PC-3 (cell line): Measurements from ENCODE around the gene PNLDC1. TPM values are rescaled to one million over a fixed set of nuclear protein-coding genes. Genes with fewer than 3 reads are reported as not detected.
"Not testable (repeated sequence)": the region's sequence is repeated elsewhere in the genome, so short reads cannot be mapped to it uniquely, and the experiment has no call there.

ENCODE experiments used
- ATAC-seq: fragments of 200-7000 bp; cut with Tn5 transposase; 2 replicates; pipeline ENCODE4 v1.9.1; 2020; ENCODE audit warnings: mild to moderate bottlenecking, moderate library complexity
- BruUV-seq: library from RNA; stranded (reverse); fragments of 400-500 nt; replicated peaks from 2 replicates; lab custom pipeline; 2021; lab: Mats Ljungman, UMichigan
- CTCF ChIA-PET: fragments of 300-600 bp; sonication (Branson Sonifier 250); formaldehyde crosslinking; loops from one replicate; lab custom pipeline; 2022; ENCODE audit warnings: antibody characterized with exemption; lab: Charles Lee
- POLR2A ChIA-PET: fragments of 300-600 bp; sonication (Branson Sonifier 250); formaldehyde crosslinking; loops from one replicate; lab custom pipeline; 2022; ENCODE audit warnings: antibody characterized with exemption; ENCODE audit not compliant: unreplicated experiment; lab: Charles Lee
- DNase-seq: peaks from one replicate; pipeline ENCODE4 v3.0.0-alpha.2; 2015
- H2AFZ ChIP-seq: fragments of 300-600 bp; sonication (generic); 2 replicates; pipeline ENCODE4 v1.6.0; 2016; ENCODE audit warnings: antibody characterized with exemption, low read length
- H3F3A ChIP-seq: fragments of 300-600 bp; sonication (generic); one replicate; pipeline ENCODE4 v1.6.0; 2017; ENCODE audit warnings: antibody characterized with exemption, low read length, control low read depth, mild to moderate bottlenecking; ENCODE audit not compliant: unreplicated experiment
- H3K27ac ChIP-seq: fragments of 300-600 bp; sonication (generic); 2 replicates; pipeline ENCODE4 v1.5.1; 2016; ENCODE audit warnings: mild to moderate bottlenecking, low read length
- H3K27me3 ChIP-seq: fragments of 300-600 bp; sonication (generic); 2 replicates; pipeline ENCODE4 v1.6.1; 2016; ENCODE audit warnings: low read length, mixed read lengths
- H3K36me3 ChIP-seq: fragments of 300-600 bp; sonication (generic); 2 replicates; pipeline ENCODE4 v1.6.1; 2016; ENCODE audit warnings: low read depth, mixed run types, low read length, mixed read lengths
- H3K4me1 ChIP-seq: fragments of 300-600 bp; sonication (generic); 2 replicates; pipeline ENCODE4 v1.5.1; 2016; ENCODE audit warnings: low read length; ENCODE audit not compliant: insufficient read depth
- H3K4me2 ChIP-seq: fragments of 300-600 bp; sonication (generic); 2 replicates; pipeline ENCODE4 v1.6.0; 2016; ENCODE audit warnings: low read length
- H3K4me3 ChIP-seq: fragments of 300-600 bp; sonication (generic); 2 replicates; pipeline ENCODE4 v1.5.1; 2016; ENCODE audit warnings: mild to moderate bottlenecking, low read length, mixed read lengths
- H3K79me2 ChIP-seq: fragments of 300-600 bp; sonication (generic); 2 replicates; pipeline ENCODE4 v1.6.1; 2017; ENCODE audit warnings: low read length, mixed read lengths
- H3K9ac ChIP-seq: fragments of 300-600 bp; sonication (generic); 2 replicates; pipeline ENCODE4 v1.6.0; 2016; ENCODE audit warnings: mild to moderate bottlenecking, low read length
- H3K9me2 ChIP-seq: fragments of 300-600 bp; sonication (generic); replicated peaks from 2 replicates; pipeline ENCODE4 v1.6.1; 2016; ENCODE audit warnings: mixed run types, low read length, mixed read lengths
- H3K9me3 ChIP-seq: fragments of 300-600 bp; sonication (generic); 2 replicates; pipeline ENCODE4 v1.6.1; 2016; ENCODE audit warnings: low read length, mixed read lengths
- H4K20me1 ChIP-seq: fragments of 300-600 bp; sonication (generic); 2 replicates; pipeline ENCODE4 v1.6.1; 2016; ENCODE audit warnings: low read length, mixed read lengths
- EZH2 ChIP-seq: fragments of 300-600 bp; sonication (generic); IDR thresholded peaks from one replicate; pipeline ENCODE4 v1.6.1; 2017; ENCODE audit warnings: antibody characterized with exemption, mild to moderate bottlenecking, low read length; ENCODE audit not compliant: unreplicated experiment
- EZH2phosphoT487 ChIP-seq: fragments of 300-600 bp; sonication (generic); IDR thresholded peaks from 2 replicates; pipeline ENCODE4 v1.6.1; 2018; ENCODE audit warnings: mild to moderate bottlenecking, antibody characterized with exemption, low read length, borderline replicate concordance
- intact Hi-C: fragments of 100-400 bp; cut with micrococcal nuclease; formaldehyde crosslinking; loops from 2 replicates; pipeline ENCODE4 v1.9.0; 2023
- total RNA-seq: library from RNA; depleted of rRNA; stranded (reverse); fragments of >200 nt; gene quantifications from 2 replicates; pipeline ENCODE4 v1.2.3, GENCODE V29; 2014
- TF ChIP-seq, protein P1 (sequence below): fragments of 300-600 bp; sonication (generic); conservative IDR thresholded peaks from 2 replicates; pipeline ENCODE4 v1.5.1; 2017; ENCODE audit warnings: antibody characterized with exemption, low read depth, mild to moderate bottlenecking, low read length

Gene PNLDC1
- total RNA-seq, 1 experiment from 2014 or later = not detected

GRCh38 chr6:159790149-159790955 lies 9.7 kb upstream of the PNLDC1 start, which contains the start of gene MRPL18:
Gene MRPL18 (plus strand): TSS chr6:159790467. CDS start chr6:159790588, 121 bp downstream.
- H3K9me3 ChIP-seq = no peaks in the 10 kb centered on the region
- peaks cover 83% of the 10 kb centered on the region for H3K79me2 ChIP-seq
- CTCF ChIA-PET = interaction anchor here (0.5 to 1.3 kb wide), 2 partner anchors 43 to 99 kb away, joined by 4 to 5 read pairs; no protein-coding TSS in a partner anchor
- H3K9ac ChIP-seq = peak within 1 kb of the TSS; percentile 97
- no peaks in the 10 kb centered on the region for H3F3A ChIP-seq
- no peaks in the 10 kb centered on the region for H3K27me3 ChIP-seq
- peak; percentile 88 for ATAC-seq
- peaks cover 30% of the 10 kb centered on the region; the same call in 1 of the 2 replicates for H3K4me1 ChIP-seq
- peak within 1 kb of the TSS; percentile 82 for H3K27ac ChIP-seq
- H3K4me2 ChIP-seq = peak within 1 kb of the TSS; percentile 98
- peak; percentile 90 for DNase-seq
- peak within 1 kb of the TSS; percentile 98 for H3K4me3 ChIP-seq
- TF ChIP-seq EZH2phosphoT487 (no peak), EZH2 (no peak)
- TSS peak; percentile 62 for BruUV-seq
- H3K9me2 ChIP-seq = no peaks in the 10 kb centered on the region
- H2AFZ ChIP-seq = peak within 1 kb of the TSS; percentile 87
- peaks cover 34% of the 10 kb centered on the region for H4K20me1 ChIP-seq
- POLR2A ChIA-PET = interaction anchor here (0.5 to 0.9 kb wide), 4 partner anchors 34 to 1053 kb away, joined by 3 to 9 read pairs (median 5); partner anchors contain the start of gene WTAP
- intact Hi-C loops = no loop called here
- H3K36me3 ChIP-seq = peaks cover 41% of the 10 kb centered on the region

DNA sequence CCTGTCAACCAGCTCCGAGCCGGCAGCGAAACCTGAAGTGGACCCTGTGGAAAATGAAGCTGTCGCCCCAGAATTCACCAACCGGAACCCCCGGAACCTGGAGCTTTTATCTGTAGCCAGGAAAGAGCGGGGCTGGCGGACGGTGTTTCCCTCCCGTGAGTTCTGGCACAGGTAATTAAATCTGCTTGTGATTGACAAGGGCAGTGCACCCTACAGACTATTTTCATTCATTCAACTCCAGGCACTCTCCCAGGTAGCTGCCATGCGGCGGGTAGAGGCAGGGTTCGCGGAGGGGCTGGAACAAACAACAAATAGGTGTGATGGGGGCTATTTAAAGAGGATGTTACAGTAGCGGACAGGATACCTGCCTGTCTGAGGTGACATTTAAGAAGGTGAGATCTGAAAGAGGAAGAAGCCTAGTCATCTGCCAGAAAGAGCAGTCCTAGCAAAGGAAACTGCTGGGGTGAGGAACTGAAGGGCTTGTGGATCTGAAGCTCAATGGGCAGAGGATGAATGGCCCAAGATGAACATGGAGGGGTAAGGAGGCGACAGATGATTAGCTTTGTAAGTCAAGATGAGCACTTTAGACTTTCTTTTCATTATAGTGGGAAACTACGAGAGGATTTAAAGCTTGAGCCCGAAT lies 9.0 kb upstream of the PNLDC1 start:
- DNase-seq (no peak), ATAC-seq (no peak)
- Histone ChIP-seq H3K4me3 (peak overlapping the region; percentile 98), H3K9ac (peak overlapping the region; percentile 97), H3K27ac (peak overlapping the region; percentile 54), H3K4me1 (peaks cover 26% of the 10 kb centered on the region; the same call in 1 of the 2 replicates), H3K9me3 (no peaks in the 10 kb centered on the region), H2AFZ (peak overlapping the region; percentile 73), H3F3A (no peaks in the 10 kb centered on the region), H4K20me1 (peaks cover 27% of the 10 kb centered on the region), H3K79me2 (peaks cover 75% of the 10 kb centered on the region), H3K36me3 (peaks cover 34% of the 10 kb centered on the region), H3K27me3 (no peaks in the 10 kb centered on the region), H3K4me2 (peak overlapping the region; percentile 90), H3K9me2 (no peaks in the 10 kb centered on the region)
- TF ChIP-seq EZH2 = no peak
- TF ChIP-seq, protein P1, sequence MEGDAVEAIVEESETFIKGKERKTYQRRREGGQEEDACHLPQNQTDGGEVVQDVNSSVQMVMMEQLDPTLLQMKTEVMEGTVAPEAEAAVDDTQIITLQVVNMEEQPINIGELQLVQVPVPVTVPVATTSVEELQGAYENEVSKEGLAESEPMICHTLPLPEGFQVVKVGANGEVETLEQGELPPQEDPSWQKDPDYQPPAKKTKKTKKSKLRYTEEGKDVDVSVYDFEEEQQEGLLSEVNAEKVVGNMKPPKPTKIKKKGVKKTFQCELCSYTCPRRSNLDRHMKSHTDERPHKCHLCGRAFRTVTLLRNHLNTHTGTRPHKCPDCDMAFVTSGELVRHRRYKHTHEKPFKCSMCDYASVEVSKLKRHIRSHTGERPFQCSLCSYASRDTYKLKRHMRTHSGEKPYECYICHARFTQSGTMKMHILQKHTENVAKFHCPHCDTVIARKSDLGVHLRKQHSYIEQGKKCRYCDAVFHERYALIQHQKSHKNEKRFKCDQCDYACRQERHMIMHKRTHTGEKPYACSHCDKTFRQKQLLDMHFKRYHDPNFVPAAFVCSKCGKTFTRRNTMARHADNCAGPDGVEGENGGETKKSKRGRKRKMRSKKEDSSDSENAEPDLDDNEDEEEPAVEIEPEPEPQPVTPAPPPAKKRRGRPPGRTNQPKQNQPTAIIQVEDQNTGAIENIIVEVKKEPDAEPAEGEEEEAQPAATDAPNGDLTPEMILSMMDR = no peak
- ChIA-PET CTCF (no interaction called here), POLR2A (no interaction called here)
- BruUV-seq = no TSS peak
- intact Hi-C loops = no loop called here

GRCh38 chr6:159794976-159795375 lies 5.1 kb upstream of the PNLDC1 start:
- H4K20me1 ChIP-seq, BruUV-seq, POLR2A ChIA-PET, H2AFZ ChIP-seq, H3K4me1 ChIP-seq, H3K27ac ChIP-seq, CTCF ChIA-PET, DNase-seq, H3K9ac ChIP-seq, H3K27me3 ChIP-seq, intact Hi-C loops, H3K4me2 ChIP-seq, H3K4me3 ChIP-seq, H3K9me2 ChIP-seq, H3K9me3 ChIP-seq, ATAC-seq, H3F3A ChIP-seq: not testable (repeated sequence)
- H3K79me2 ChIP-seq = peaks cover 41% of the 10 kb centered on the region
- peaks cover 27% of the 10 kb centered on the region for H3K36me3 ChIP-seq
